Heart left ventricle (tissue), 16 donors: Measurements from ENCODE around the gene PGS1. TPM values are rescaled to one million over a fixed set of nuclear protein-coding genes. Genes with fewer than 3 reads are reported as not detected.
A peak's percentile ranks its signal among the peaks of the same experiment; 100 is the strongest.

ENCODE experiments used
- ATAC-seq, 4 donors: fragments of 200-7000 bp; cut with Tn5 transposase; one replicate each; pipeline ENCODE4 v1.9.1; 2020 to 2022; ENCODE audit warnings: moderate library complexity in 4 of 4, mild to moderate bottlenecking in 3 of 4, moderate number of reproducible peaks in 1 of 4
- DNase-seq, 5 donors: peaks; one replicate each; pipeline ENCODE4 v3.0.0-alpha.2; 2020
- H3K27ac ChIP-seq, 12 donors: fragments of 200-600 bp; sonication (generic) in 4 of 12; one replicate each; pipeline versions ENCODE4 v1.5.0 to v1.8.0; 2016 to 2022; ENCODE audit warnings: mild to moderate bottlenecking in 2 of 12
- H3K27me3 ChIP-seq, 9 donors: fragments of 200-600 bp; sonication (generic) in 2 of 9; one replicate each; pipeline versions ENCODE4 v1.5.1 to v1.8.0; 2016 to 2022; ENCODE audit warnings: mild to moderate bottlenecking in 3 of 9
- H3K36me3 ChIP-seq, 9 donors: fragments of 200-600 bp; sonication (generic) in 2 of 9; one replicate each; pipeline versions ENCODE4 v1.5.0 to v1.8.0; 2018 to 2022; ENCODE audit warnings: mild to moderate bottlenecking in 2 of 9
- H3K4me1 ChIP-seq, 12 donors: fragments of 200-600 bp; sonication (generic) in 4 of 12; one replicate each; pipeline versions ENCODE4 v1.5.0 to v1.8.0; 2016 to 2022; ENCODE audit warnings: mild to moderate bottlenecking in 3 of 12
- H3K4me3 ChIP-seq, 12 donors: fragments of 200-600 bp; sonication (generic) in 4 of 12; one replicate each; pipeline versions ENCODE4 v1.5.0 to v1.8.0; 2017 to 2022; ENCODE audit warnings: mild to moderate bottlenecking in 9 of 12, moderate library complexity in 4 of 12
- H3K9me3 ChIP-seq, 12 donors: fragments of 200-600 bp; sonication (generic) in 4 of 12; one replicate each; pipeline versions ENCODE4 v1.5.0 to v1.8.0; 2016 to 2022; ENCODE audit warnings: mild to moderate bottlenecking in 1 of 12
- CTCF ChIP-seq, 12 donors: fragments of 200-600 bp; sonication (generic) in 4 of 12; IDR thresholded peaks; one replicate each; pipeline versions ENCODE4 v1.5.0 to v1.8.0; 2018 to 2022; ENCODE audit warnings: antibody characterized with exemption in 12 of 12, mild to moderate bottlenecking in 5 of 12
- POLR2A ChIP-seq, 2 donors: fragments of 450-650 bp; IDR thresholded peaks; one replicate each; pipeline ENCODE4 v1.6.1; 2017; ENCODE audit warnings: antibody characterized with exemption in 2 of 2, mild to moderate bottlenecking in 2 of 2, moderate library complexity in 2 of 2
- WGBS, 4 donors: extraction: QIAGEN DNeasy Blood & Tissue Kit in 2 of 4; methylation state at CpG; one replicate each; pipeline versions ENCODE4 v1.1.5 to v1.1.7; 2013 to 2018; 5-methylcytosine and 5-hydroxymethylcytosine counted together
- intact Hi-C, 10 donors: fragments of 100-400 bp; cut with DNase I; formaldehyde crosslinking; loops; one replicate each; pipeline versions ENCODE4 v1.11.1 to v1.14.2; 2022
- polyA plus RNA-seq, 2 donors: library from polyadenylated mRNA; stranded (reverse); fragments of 200-250 nt; gene quantifications; one replicate each; pipeline ENCODE4 v1.2.3, GENCODE V29; 2013
- total RNA-seq, 9 donors: library from RNA; depleted of rRNA in 2 of 9; stranded (reverse); fragments of >200 nt in 2 of 9; fragmentation: NEBNext Ultra II Directional in 3 of 9; extraction: Animal tissue kit (Norgen Biotek cat#: 25700) in 3 of 9; gene quantifications; one replicate each; pipeline versions ENCODE4 v1.1.0 to v1.2.4, GENCODE V29; 2016 to 2023
- donor health status: ischemic (EF 13 %, LVEDD 7.1; RV severe dilation, severe dysfunction).
- donor health status: healthy with polysubstance abuse.
- donor health status: DM: no; HTN: yes; CAD: no.
- donor health status: DM: no; HTN: no; CAD: no.
- donor health status: ischemic (EF 25% LVEDD 6.9; RV normal size, moderate dysfunction).
- donor health status: ischemic (EF 25% LVEDD 5.7; RV mildly dilated, moderate dysfunction).
- donor health status: healthy.
- donor health status: DM: yes; HTN: yes; CAD: no.
- donor health status: ischemic (EF 35%, LVEDD 5.7; RV mildly dilated, moderate dysfunction).
- donor health status: nonischemic (EF 11% LVEDD 7.7; RV severe dilation, severe dysfunction).
- donor health status: DM: yes; HTN: yes; CAD: no.
- donor health status: PGD.
- donor health status: ischemic (EF 29% LVEDD 5.4; RV normal size, mild dysfunction).
- donor health status: nonischemic (EF 23%, LVEDD 6.1; RV moderate dilation, normal function).

The PGS1 gene
- total and polyA plus RNA-seq, 11 donors = 11.9 to 32.8 (median 17.3) TPM

GRCh38 chr17:78415821-78416711 is 37.6 kb downstream of the PGS1 start:
- H3K36me3 ChIP-seq = peaks cover 0 to 30% (median 14%) of the 10 kb centered on the region in 9 donors

GRCh38 chr17:78416791-78417530 is 38.5 kb downstream of the PGS1 start:
- TF ChIP-seq CTCF (IDR thresholded peaks at IDR 0.05) (no peak), POLR2A (IDR thresholded peaks at IDR 0.05) (peak in 1 of 2 donors; percentile 46)
- Histone ChIP-seq H3K27ac (peak overlapping the region; percentile 73 to 98 (median 86)), H3K9me3 (no peaks in the 10 kb centered on the region), H3K4me1 (peaks cover 7 to 99% (median 76%) of the 10 kb centered on the region in 12 donors), H3K36me3 (peaks cover 0 to 37% (median 22%) of the 10 kb centered on the region in 9 donors), H3K27me3 (no peaks in the 10 kb centered on the region), H3K4me3 (peak overlapping the region in 1 of 12 donors; percentile 38)
- WGBS, 4 donors = 40 to 54% (median 45%) methylated on average over 11 to 15 of the region's 15 CpGs
- ATAC-seq (peak; percentile 39 to 82 (median 64)), DNase-seq (peak in 3 of 5 donors; percentile 55 to 62 (median 56))
- intact Hi-C loops = loop anchor here in 3 of 10 donors (5.0 kb wide), 1 partner anchor 35 kb away; no protein-coding TSS in a partner anchor

More at GRCh38 chr17:78415821-78416711, 37.6 kb downstream of the PGS1 start:
- H3K27me3 ChIP-seq = no peaks in the 10 kb centered on the region
- peaks cover 7 to 100% (median 78%) of the 10 kb centered on the region in 12 donors for H3K4me1 ChIP-seq
- H3K9me3 ChIP-seq = no peaks in the 10 kb centered on the region
- WGBS, 4 donors = 50 to 61% (median 57%) methylated on average over 15 to 17 of the region's 17 CpGs
- TF ChIP-seq POLR2A (IDR thresholded peaks at IDR 0.05) (no peak), CTCF (IDR thresholded peaks at IDR 0.05) (no peak)
- ATAC-seq = no peak
- intact Hi-C loops = loop anchor here in 3 of 10 donors (5.0 kb wide), 1 partner anchor 34 kb away; no protein-coding TSS in a partner anchor
- H3K4me3 ChIP-seq = peak overlapping the region in 1 of 12 donors; percentile 30
- DNase-seq = no peak
- H3K27ac ChIP-seq = peak overlapping the region; percentile 73 to 98 (median 86)

- intact Hi-C loops = loop anchor here in 3 of 10 donors (5.0 kb wide), 1 partner anchor 35 kb away; no protein-coding TSS in a partner anchor
Measured at GRCh38 chr17:78417531-78417909, 39.1 kb downstream of the PGS1 start.

More at GRCh38 chr17:78417531-78417909, 39.1 kb downstream of the PGS1 start:
- ATAC-seq = no peak
- peaks cover 7 to 98% (median 72%) of the 10 kb centered on the region in 12 donors for H3K4me1 ChIP-seq
- DNase-seq = no peak
- H3K36me3 ChIP-seq = peaks cover 0 to 43% (median 24%) of the 10 kb centered on the region in 9 donors
- H3K27ac ChIP-seq = peak overlapping the region; percentile 73 to 98 (median 84)
- no peaks in the 10 kb centered on the region for H3K27me3 ChIP-seq
- peak overlapping the region in 1 of 12 donors; percentile 38 for H3K4me3 ChIP-seq
- WGBS, 4 donors = 88 to 92% (median 91%) methylated on average over 11 to 13 of the region's 13 CpGs
- no peak for TF ChIP-seq CTCF (IDR thresholded peaks at IDR 0.05)
- no peak for TF ChIP-seq POLR2A (IDR thresholded peaks at IDR 0.05)
- no peaks in the 10 kb centered on the region for H3K9me3 ChIP-seq
